ENCODE data around the gene RIMS3.
"Not testable (repeated sequence)": the region's sequence is repeated elsewhere in the genome, so short reads cannot be mapped to it uniquely, and the experiment has no call there.

RIMS3 gene

GRCh38 chr1:40582116-40582515 lies 83.4 kb downstream of the RIMS3 start:
- DNase-seq: no peak

GRCh38 chr1:40575336-40575735 lies 90.1 kb downstream of the RIMS3 start:
- no peak for DNase-seq

GRCh38 chr1:40574805-40575204 lies 90.7 kb downstream of the RIMS3 start:
- DNase-seq: not testable (repeated sequence)
